ENCODE data around the gene LTBP3. TPM values are rescaled to one million over a fixed set of nuclear protein-coding genes. Genes with fewer than 3 reads are reported as not detected.
"Not testable (repeated sequence)": the region's sequence is repeated elsewhere in the genome, so short reads cannot be mapped to it uniquely, and the experiment has no call there.

Gene LTBP3
- total RNA-seq, 1 experiment from 2014 or later = 53.2 TPM

DNA sequence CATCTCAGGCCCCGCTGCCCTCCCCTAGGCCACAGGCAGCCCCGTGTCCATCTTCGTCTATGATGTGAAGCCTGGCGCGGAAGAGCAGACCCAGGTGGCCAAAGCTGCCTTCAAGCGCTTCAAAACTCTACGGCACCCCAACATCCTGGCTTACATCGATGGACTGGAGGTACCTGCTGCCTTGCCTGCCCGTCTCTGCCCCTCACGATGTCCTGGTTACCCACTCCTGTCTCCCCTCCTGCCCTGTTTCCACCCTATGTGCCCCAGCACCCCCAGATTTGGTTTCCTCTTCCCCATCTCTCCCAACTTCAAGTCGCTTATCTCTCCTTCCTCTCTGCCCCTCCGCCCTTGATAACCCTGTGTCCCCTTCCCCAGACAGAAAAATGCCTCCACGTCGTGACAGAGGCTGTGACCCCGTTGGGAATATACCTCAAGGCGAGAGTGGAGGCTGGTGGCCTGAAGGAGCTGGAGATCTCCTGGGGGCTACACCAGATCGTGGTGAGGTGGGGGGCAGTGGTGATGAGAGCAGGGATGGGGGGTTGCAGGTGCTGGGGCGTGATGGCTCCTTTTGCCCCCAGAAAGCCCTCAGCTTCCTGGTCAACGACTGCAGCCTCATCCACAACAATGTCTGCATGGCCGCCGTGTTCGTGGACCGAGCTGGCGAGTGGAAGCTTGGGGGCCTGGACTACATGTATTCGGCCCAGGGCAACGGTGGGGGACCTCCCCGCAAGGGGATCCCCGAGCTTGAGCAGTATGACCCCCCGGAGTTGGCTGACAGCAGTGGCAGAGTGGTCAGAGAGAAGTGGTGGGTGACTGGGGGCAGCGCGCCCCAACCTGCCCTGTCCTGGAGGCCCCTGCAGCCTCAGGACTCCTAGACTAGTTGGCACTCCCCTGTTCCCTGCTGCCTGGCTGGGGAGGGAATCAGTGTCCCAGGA, 32.3 kb downstream of the LTBP3 start:
- in situ Hi-C loops (cut with HindIII; ENCODE audit: low sequenced_read_pairs) = no loop called here
- no peak for DNase-seq (ENCODE audit: low spot score)

DNA sequence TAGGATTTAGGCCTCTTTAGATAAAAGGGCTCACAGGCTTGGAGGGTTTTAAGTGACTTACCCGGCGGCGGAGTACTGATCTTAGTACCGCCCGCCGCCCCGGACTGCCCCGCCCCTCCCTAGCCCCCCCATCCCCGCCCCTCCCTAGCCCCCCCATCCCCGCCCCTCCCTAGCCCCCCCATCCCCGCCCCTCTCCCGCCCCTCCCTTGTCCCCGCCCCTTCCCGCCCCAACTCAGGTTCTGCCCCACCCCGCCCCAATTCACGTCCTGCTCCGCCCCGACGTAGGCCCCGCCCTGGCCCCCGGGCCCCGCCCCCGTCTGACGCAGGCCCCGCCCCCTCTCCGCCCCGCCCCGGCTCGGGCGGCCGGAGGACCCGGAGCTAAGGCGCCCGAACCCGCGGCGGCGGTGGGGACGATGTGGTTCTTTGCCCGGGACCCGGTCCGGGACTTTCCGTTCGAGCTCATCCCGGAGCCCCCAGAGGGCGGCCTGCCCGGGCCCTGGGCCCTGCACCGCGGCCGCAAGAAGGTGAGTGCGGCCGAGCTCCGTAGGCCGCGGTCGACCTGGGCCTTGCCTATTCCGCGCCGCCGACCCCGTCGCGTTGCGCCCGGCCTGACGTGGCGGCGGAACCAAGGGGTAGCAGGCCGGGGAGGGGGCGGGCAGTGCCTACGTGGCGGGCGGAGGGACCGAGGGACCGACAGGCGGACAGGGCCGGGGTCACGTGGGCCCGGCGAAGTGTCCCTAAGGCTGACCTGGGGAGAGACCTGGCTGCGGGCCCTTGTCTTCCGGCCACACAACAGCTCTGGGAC, 33.2 kb downstream of the LTBP3 start, which contains the start of gene SCYL1:
Gene SCYL1, plus strand, starts transcription at position 343 of the 805 bp plus-strand sequence. Its CDS starts 71 bp downstream, at position 414.
- in situ Hi-C loops (cut with HindIII; ENCODE audit: low sequenced_read_pairs) = loop anchor here (25.0 kb wide), 1 partner anchor 163 kb away; the partner anchor contains the start of gene TIGD3
- peak; percentile 90 for DNase-seq (ENCODE audit: low spot score)

DNA sequence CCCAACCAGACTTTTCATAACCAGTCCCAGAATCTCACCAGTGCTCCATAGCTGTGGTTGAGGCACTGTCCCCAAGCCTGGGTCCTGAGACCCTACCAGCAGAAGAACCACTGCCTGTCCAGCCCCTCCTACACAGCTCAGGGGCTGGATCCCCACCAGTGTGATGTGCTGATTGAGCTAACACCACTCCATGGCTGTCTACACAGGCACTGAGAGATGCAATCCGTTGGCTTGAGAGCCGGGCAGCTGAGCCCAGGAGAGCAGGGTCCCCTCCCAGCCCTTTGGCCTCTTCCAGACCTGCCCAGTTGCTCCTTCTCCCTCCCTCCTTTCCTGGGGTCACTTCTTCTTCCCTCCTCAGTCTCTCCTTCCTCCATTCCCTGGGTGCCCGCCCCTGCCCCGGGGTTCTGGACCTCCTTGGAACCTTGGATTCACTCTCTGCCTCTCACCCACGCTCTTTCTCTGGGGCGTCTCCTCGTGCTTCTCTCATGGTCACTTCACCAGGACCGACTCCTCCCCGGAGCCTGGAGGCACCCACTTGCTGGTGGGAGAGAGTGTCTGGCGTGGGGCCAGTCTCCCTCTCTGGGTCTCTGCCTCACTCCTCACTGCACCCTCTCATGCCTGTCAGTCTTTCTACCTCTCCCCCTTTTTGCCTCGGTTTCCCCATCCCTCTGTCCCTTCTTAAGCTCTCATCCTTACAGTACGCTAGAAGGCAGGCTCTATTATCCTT, 34.0 kb downstream of the LTBP3 start:
- in situ Hi-C loops (cut with HindIII; ENCODE audit: low sequenced_read_pairs) = loop anchor here (25.0 kb wide), 1 partner anchor 162 kb away; the partner anchor contains the start of gene TIGD3
- no peak for DNase-seq (ENCODE audit: low spot score)

DNA sequence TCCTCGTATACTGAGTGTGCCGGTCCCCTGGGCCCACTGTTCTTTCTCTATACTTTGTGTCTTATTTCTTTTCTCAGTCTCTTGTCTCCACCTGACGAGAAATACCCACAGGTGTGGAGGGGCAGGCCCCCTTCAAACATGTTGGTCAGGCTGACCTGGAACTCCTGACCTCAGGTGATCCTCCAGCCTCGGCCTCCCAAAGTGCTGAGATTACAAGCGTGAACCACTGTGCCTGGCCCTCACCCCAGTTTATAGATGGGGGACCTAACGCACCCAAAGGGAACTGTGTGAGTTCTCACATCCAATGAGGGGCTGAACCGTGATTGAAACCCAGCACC, 34.6 kb downstream of the LTBP3 start:
- not testable (repeated sequence) for DNase-seq (ENCODE audit: low spot score)
- in situ Hi-C loops (cut with HindIII; ENCODE audit: low sequenced_read_pairs) = loop anchor here (25.0 kb wide), 1 partner anchor 161 kb away; the partner anchor contains the start of gene TIGD3

GRCh38 chr11:65522718-65523630, 35.2 kb downstream of the LTBP3 start:
- in situ Hi-C loops (cut with HindIII; ENCODE audit: low sequenced_read_pairs) = loop anchor here (25.0 kb wide), 1 partner anchor 161 kb away; the partner anchor contains the start of gene TIGD3
- not testable (repeated sequence) for DNase-seq (ENCODE audit: low spot score)

GRCh38 chr11:65521777-65522521, 36.2 kb downstream of the LTBP3 start:
- DNase-seq (ENCODE audit: low spot score) = not testable (repeated sequence)
- in situ Hi-C loops (cut with HindIII; ENCODE audit: low sequenced_read_pairs) = loop anchor here (25.0 kb wide), 1 partner anchor 160 kb away; the partner anchor contains the start of gene TIGD3

DNA sequence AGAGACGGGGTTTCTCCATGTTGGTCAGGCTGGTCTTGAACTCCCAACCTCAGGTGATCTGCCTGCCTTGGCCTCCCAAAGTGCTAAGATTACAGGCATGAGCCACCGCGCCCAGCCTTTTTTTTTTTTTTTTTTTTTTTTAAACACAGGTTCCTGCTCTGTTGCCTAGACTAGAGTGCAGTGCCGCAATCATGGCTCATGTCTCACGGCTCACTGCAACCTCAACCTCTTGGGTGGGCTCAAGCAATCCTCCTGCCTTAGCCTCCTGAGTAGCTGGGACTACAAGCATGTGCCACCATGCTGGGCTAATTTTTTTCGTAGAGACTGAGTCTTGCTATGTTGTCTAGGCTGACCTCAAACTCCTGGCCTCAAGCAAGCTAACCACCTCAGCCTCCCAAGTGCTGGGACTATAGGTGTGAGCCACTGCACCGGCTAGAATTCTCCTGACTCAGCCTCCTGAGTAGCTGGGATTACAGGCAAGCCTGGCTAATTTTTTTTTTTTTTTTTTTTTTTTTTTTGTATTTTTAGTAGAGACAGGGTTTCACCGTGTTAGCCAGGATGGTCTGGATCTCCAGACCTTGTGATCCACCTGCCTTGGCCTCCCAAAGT, 39.1 kb downstream of the LTBP3 start:
- DNase-seq (ENCODE audit: low spot score) = not testable (repeated sequence)
- in situ Hi-C loops (cut with HindIII; ENCODE audit: low sequenced_read_pairs) = loop anchor here (25.0 kb wide), 1 partner anchor 157 kb away; the partner anchor contains the start of gene TIGD3

DNA sequence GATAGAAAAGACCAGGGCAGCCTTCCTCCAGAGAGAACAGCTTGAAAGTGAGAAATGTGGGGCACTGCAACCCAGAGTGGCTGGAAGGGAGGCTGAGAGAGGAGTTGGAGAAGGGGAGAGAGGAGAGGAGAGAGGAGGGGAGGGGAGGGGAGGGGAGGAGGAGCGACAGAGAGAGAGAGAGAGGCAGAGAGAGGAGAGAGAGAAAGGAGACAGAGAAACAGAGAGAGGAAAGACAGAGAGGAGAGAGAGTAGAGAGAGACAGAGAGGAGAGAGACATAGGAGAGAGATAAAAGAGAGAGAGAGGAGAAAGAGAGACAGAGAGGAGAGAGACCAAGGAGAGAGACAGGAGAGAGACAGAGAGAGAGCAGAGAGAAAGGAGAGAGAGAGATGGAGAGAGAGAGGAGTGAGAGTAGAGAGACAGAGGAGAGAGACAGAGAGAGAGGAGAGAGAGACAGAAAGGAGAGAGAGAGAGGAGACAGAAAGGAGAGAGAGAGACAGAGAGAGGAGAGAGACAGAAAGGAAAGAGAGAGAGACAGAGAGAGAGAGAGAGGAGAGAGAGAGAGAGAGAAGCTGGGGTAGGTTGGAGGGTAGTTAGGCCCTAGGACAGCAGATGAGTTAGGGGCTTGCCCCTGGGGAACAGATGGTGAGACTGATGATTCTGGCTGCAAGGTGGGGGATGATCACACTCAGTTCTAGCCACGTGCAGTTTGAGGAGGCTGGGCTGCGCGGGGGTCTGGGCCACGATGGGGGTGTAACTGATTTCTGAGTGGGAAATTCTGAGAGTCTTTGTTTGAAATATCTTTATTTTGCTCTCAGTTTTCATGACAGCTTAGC, 41.8 kb downstream of the LTBP3 start:
- in situ Hi-C loops (cut with HindIII; ENCODE audit: low sequenced_read_pairs) = loop anchor here (25.0 kb wide), 1 partner anchor 154 kb away; the partner anchor contains the start of gene TIGD3
- DNase-seq (ENCODE audit: low spot score) = no peak

GRCh38 chr11:65512311-65512710, 45.8 kb downstream of the LTBP3 start:
- not testable (repeated sequence) for DNase-seq (ENCODE audit: low spot score)
- in situ Hi-C loops (cut with HindIII; ENCODE audit: low sequenced_read_pairs) = loop anchor here (25.0 kb wide), 1 partner anchor 150 kb away; the partner anchor contains the start of gene TIGD3

GRCh38 chr11:65506772-65507505, 51.2 kb downstream of the LTBP3 start:
- peak; percentile 77 for DNase-seq (ENCODE audit: low spot score)
- in situ Hi-C loops (cut with HindIII; ENCODE audit: low sequenced_read_pairs) = loop anchor here (25.0 kb wide), 1 partner anchor 145 kb away; the partner anchor contains the start of gene TIGD3

GRCh38 chr11:65506290-65506771, 51.8 kb downstream of the LTBP3 start:
- peak; percentile 28 for DNase-seq (ENCODE audit: low spot score)
- in situ Hi-C loops (cut with HindIII; ENCODE audit: low sequenced_read_pairs) = loop anchor here (25.0 kb wide), 1 partner anchor 144 kb away; the partner anchor contains the start of gene TIGD3

GRCh38 chr11:65505466-65506289, 52.5 kb downstream of the LTBP3 start:
- in situ Hi-C loops (cut with HindIII; ENCODE audit: low sequenced_read_pairs) = loop anchor here (25.0 kb wide), 1 partner anchor 143 kb away; the partner anchor contains the start of gene TIGD3
- peak; percentile 37 for DNase-seq (ENCODE audit: low spot score)

DNA sequence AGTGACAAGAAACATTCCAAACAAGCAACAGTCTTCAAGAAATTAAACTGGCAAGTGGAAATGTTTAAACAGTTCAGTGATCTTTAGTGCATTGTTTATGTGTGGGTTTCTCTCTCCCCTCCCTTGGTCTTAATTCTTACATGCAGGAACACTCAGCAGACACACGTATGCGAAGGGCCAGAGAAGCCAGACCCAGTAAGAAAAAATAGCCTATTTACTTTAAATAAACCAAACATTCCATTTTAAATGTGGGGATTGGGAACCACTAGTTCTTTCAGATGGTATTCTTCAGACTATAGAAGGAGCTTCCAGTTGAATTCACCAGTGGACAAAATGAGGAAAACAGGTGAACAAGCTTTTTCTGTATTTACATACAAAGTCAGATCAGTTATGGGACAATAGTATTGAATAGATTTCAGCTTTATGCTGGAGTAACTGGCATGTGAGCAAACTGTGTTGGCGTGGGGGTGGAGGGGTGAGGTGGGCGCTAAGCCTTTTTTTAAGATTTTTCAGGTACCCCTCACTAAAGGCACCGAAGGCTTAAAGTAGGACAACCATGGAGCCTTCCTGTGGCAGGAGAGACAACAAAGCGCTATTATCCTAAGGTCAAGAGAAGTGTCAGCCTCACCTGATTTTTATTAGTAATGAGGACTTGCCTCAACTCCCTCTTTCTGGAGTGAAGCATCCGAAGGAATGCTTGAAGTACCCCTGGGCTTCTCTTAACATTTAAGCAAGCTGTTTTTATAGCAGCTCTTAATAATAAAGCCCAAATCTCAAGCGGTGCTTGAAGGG, 53.3 kb downstream of the LTBP3 start:
- DNase-seq (ENCODE audit: low spot score) = peak; percentile 35
- in situ Hi-C loops (cut with HindIII; ENCODE audit: low sequenced_read_pairs) = loop anchor here (25.0 kb wide), 1 partner anchor 143 kb away; the partner anchor contains the start of gene TIGD3

Measured in G401 (cell line).